HCT116 (cell line): ENCODE measurements around the gene CPT1A. TPM values are rescaled to one million over a fixed set of nuclear protein-coding genes. Genes with fewer than 3 reads are reported as not detected.

Experiments
- ATAC-seq: fragments of 200-7000 bp; cut with Tn5 transposase; 2 replicates; pipeline ENCODE4 v1.9.1; 2020; ENCODE audit warnings: mild to moderate bottlenecking, moderate library complexity
- BruUV-seq: library from RNA; stranded (reverse); fragments of 400-500 nt; replicated peaks from 2 replicates; lab custom pipeline; 2021; lab: Mats Ljungman, UMichigan
- CTCF ChIA-PET: fragments of 300-600 bp; sonication (Branson Sonifier 250); formaldehyde crosslinking; loops from one replicate; lab custom pipeline; 2021; ENCODE audit warnings: antibody characterized with exemption; lab: Charles Lee
- POLR2A ChIA-PET: fragments of 300-600, 350-600 bp; sonication (Branson Sonifier 250); formaldehyde crosslinking; loops from one replicate; lab custom pipeline; 2021; ENCODE audit warnings: antibody characterized with exemption; lab: Charles Lee
- RAD21 ChIA-PET, 2 experiments: fragments of 300-600 bp; sonication (Branson Sonifier 250); formaldehyde crosslinking; loops; one replicate each; lab custom pipeline; 2023; ENCODE audit warnings: low total read pairs in 2 of 2; ENCODE audit not compliant: uncharacterized antibody in 2 of 2, unreplicated experiment in 2 of 2, low non-redundant PET in 1 of 2; lab: Charles Lee
- DNase-seq: peaks from one replicate; pipeline ENCODE4 v3.0.0-alpha.2; 2010; ENCODE audit warnings: low read depth, low spot score
- H2AFZ ChIP-seq: fragments of 200-600 bp; shearing (Covaris generic), sonication (generic); 2 replicates; pipeline ENCODE4 v1.6.1; 2017; ENCODE audit warnings: low read depth, mixed run types, mixed read lengths, antibody characterized with exemption, low read length; ENCODE audit not compliant: poor library complexity, severe bottlenecking
- H3K27ac ChIP-seq: 2 replicates; pipeline ENCODE4 v1.5.1; 2012; ENCODE audit warnings: low read depth, low read length
- H3K27me3 ChIP-seq: fragments of 200-600 bp; sonication (generic); 2 replicates; pipeline ENCODE4 v1.6.1; 2016; ENCODE audit warnings: mixed run types, low read length, mixed read lengths; ENCODE audit not compliant: insufficient read depth
- H3K36me3 ChIP-seq, 2 experiments: fragments of 200-500 bp in 1 of 2; fragments of 200-600 bp in 1 of 2; sonication (Bioruptor generic) in 1 of 2; sonication (generic) in 1 of 2; 2 replicates each; pipeline versions ENCODE4 v1.5.1 to v1.6.1; 2014 to 2016; ENCODE audit warnings: low read length in 2 of 2, inconsistent platforms in 1 of 2, mixed read lengths in 1 of 2, mixed run types in 1 of 2; ENCODE audit not compliant: insufficient read depth in 2 of 2, control insufficient read depth in 1 of 2
- H3K4me1 ChIP-seq, 2 experiments: fragments of 200-600 bp in 1 of 2; sonication (generic) in 1 of 2; 2 replicates each; pipeline versions ENCODE4 v1.5.1 to v1.6.1; 2012 to 2017; ENCODE audit warnings: low read length in 2 of 2, inconsistent platforms in 1 of 2, mild to moderate bottlenecking in 1 of 2, mixed read lengths in 1 of 2, mixed run types in 1 of 2, moderate library complexity in 1 of 2; ENCODE audit not compliant: insufficient read depth in 2 of 2, control insufficient read depth in 1 of 2
- H3K4me2 ChIP-seq: fragments of 200-600 bp; sonication (generic); 2 replicates; pipeline ENCODE4 v1.6.1; 2017; ENCODE audit warnings: mixed run types, low read length, mixed read lengths
- H3K4me3 ChIP-seq, 2 experiments: fragments of 200-600 bp in 1 of 2; sonication (generic) in 1 of 2; replicated peaks in 1 of 2; 2 replicates each; pipeline ENCODE4 v1.5.1; 2011 to 2016; ENCODE audit warnings: low read length in 2 of 2, control low read depth in 1 of 2, low read depth in 1 of 2, mild to moderate bottlenecking in 1 of 2, mixed read lengths in 1 of 2, mixed run types in 1 of 2
- H3K79me2 ChIP-seq: fragments of 200-600 bp; sonication (generic); 2 replicates; pipeline ENCODE4 v1.6.1; 2017; ENCODE audit warnings: mild to moderate bottlenecking, mixed run types, low read length, moderate library complexity, mixed read lengths; ENCODE audit not compliant: insufficient read depth
- H3K9ac ChIP-seq: fragments of 200-600 bp; sonication (generic); 2 replicates; pipeline ENCODE4 v1.6.1; 2016; ENCODE audit warnings: low read length, mixed read lengths
- H3K9me2 ChIP-seq: fragments of 200-600 bp; sonication (generic), shearing (Covaris generic); 2 replicates; pipeline ENCODE4 v1.6.1; 2017; ENCODE audit warnings: mixed run types, mild to moderate bottlenecking, moderate library complexity; ENCODE audit not compliant: insufficient read depth
- H3K9me3 ChIP-seq, 2 experiments: fragments of 200-500 bp in 1 of 2; fragments of 200-600 bp in 1 of 2; sonication (Bioruptor generic) in 1 of 2; sonication (generic) in 1 of 2; 2 replicates each; pipeline ENCODE4 v1.6.1; 2014 to 2017; ENCODE audit warnings: low read length in 2 of 2, mixed read lengths in 2 of 2, inconsistent platforms in 1 of 2, low read depth in 1 of 2, mild to moderate bottlenecking in 1 of 2, mixed run types in 1 of 2, moderate library complexity in 1 of 2; ENCODE audit not compliant: control insufficient read depth in 1 of 2, insufficient read depth in 1 of 2
- H4K20me1 ChIP-seq: fragments of 200-600 bp; sonication (generic), shearing (Covaris generic); 2 replicates; pipeline ENCODE4 v1.6.1; 2017; ENCODE audit warnings: mixed run types, mild to moderate bottlenecking, moderate library complexity; ENCODE audit not compliant: insufficient read depth
- ATF3 ChIP-seq: IDR thresholded peaks from 2 replicates; pipeline ENCODE4 v1.6.1; 2012
- CBX3 ChIP-seq: IDR thresholded peaks from 2 replicates; pipeline ENCODE4 v1.6.1; 2012; ENCODE audit warnings: low read depth
- CEBPB ChIP-seq: IDR thresholded peaks from 2 replicates; pipeline ENCODE4 v1.6.1; 2012; ENCODE audit warnings: low read depth
- CTCF ChIP-seq, 3 experiments: fragments of 200-600 bp in 1 of 3; sonication (generic) in 1 of 3; IDR thresholded peaks in 2 of 3; conservative IDR thresholded peaks in 1 of 3; 2 replicates each; pipeline ENCODE4 v1.5.1; 2012 to 2017; ENCODE audit warnings: low read depth in 2 of 3, low read length in 2 of 3, antibody characterized with exemption in 1 of 3, borderline replicate concordance in 1 of 3, control low read depth in 1 of 3, mild to moderate bottlenecking in 1 of 3, mixed read lengths in 1 of 3, mixed run types in 1 of 3, moderate library complexity in 1 of 3; ENCODE audit not compliant: insufficient read depth in 1 of 3
- EGR1 ChIP-seq: IDR thresholded peaks from 2 replicates; pipeline ENCODE4 v1.6.1; 2012; ENCODE audit warnings: low read depth
- ELF1 ChIP-seq: IDR thresholded peaks from 2 replicates; pipeline ENCODE4 v1.6.1; 2012; ENCODE audit warnings: low read depth, borderline replicate concordance
- EZH2 ChIP-seq: fragments of 200-600 bp; sonication (generic); IDR thresholded peaks from 2 replicates; pipeline ENCODE4 v1.6.1; 2017; ENCODE audit warnings: antibody characterized with exemption, mixed run types
- EZH2phosphoT487 ChIP-seq: fragments of 200-600 bp; IDR thresholded peaks from 2 replicates; pipeline ENCODE4 v1.6.1; 2018; ENCODE audit warnings: antibody characterized with exemption, borderline replicate concordance
- JUND ChIP-seq: IDR thresholded peaks from 2 replicates; pipeline ENCODE4 v1.6.1; 2012
- POLR2A ChIP-seq: IDR thresholded peaks from 2 replicates; pipeline ENCODE4 v1.7.0; 2011; ENCODE audit warnings: borderline replicate concordance; ENCODE audit not compliant: insufficient read depth, insufficient read length; ENCODE audit errors: extremely low read depth
- RAD21 ChIP-seq: IDR thresholded peaks from 2 replicates; pipeline ENCODE4 v1.6.1; 2012; ENCODE audit warnings: low read depth, mild to moderate bottlenecking
- SRF ChIP-seq: IDR thresholded peaks from 2 replicates; pipeline ENCODE4 v1.6.1; 2012; ENCODE audit warnings: low read depth
- ZBTB33 ChIP-seq: IDR thresholded peaks from 2 replicates; pipeline ENCODE4 v1.6.1; 2011; ENCODE audit warnings: mild to moderate bottlenecking, low read length, moderate library complexity; ENCODE audit not compliant: insufficient replicate concordance; ENCODE audit errors: extremely low read depth
- ZFX ChIP-seq: fragments of 450-650 bp; IDR thresholded peaks from 2 replicates; pipeline ENCODE4 v1.6.1; 2017
- ZNF274 ChIP-seq: fragments of 200-500 bp; sonication (Bioruptor generic); IDR thresholded peaks from 2 replicates; pipeline ENCODE4 v1.6.1; 2014; ENCODE audit warnings: mild to moderate bottlenecking, low read depth, low read length, inconsistent platforms
- intact Hi-C: fragments of 100-400 bp; cut with micrococcal nuclease; formaldehyde crosslinking; loops from 2 replicates; pipeline ENCODE4 v1.10.0; 2022
- total RNA-seq: library from RNA; stranded (reverse); gene quantifications from one replicate; pipeline ENCODE4 v1.2.1, GENCODE V29; 2021; ENCODE audit not compliant: unreplicated experiment

CPT1A gene
- total RNA-seq, 1 experiment from 2014 or later: 54.4 TPM

GRCh38 chr11:68806931-68807844 is 34.5 kb downstream of the CPT1A start:
- POLR2A ChIA-PET: no interaction called here
- peaks cover 0 to 6% of the 10 kb centered on the region in 2 experiments; a peak in 2 of 4 replicates for H3K36me3 ChIP-seq

GRCh38 chr11:68804786-68805185 is 36.9 kb downstream of the CPT1A start:
- Histone ChIP-seq H2AFZ (no peak overlapping the region), H3K27me3 (no peaks in the 10 kb centered on the region), H3K36me3 (peaks cover 5 to 9% of the 10 kb centered on the region in 2 experiments; a peak in 3 of 4 replicates), H3K4me2 (no peak overlapping the region), H3K9me3 (no peaks in the 10 kb centered on the region), H3K4me1 (peaks cover 0 to 6% of the 10 kb centered on the region in 2 experiments; a peak in 1 of 4 replicates), H3K4me3 (no peak overlapping the region), H3K9ac (no peak overlapping the region), H3K27ac (no peak overlapping the region), H3K9me2 (no peaks in the 10 kb centered on the region), H4K20me1 (no peaks in the 10 kb centered on the region), H3K79me2 (no peaks in the 10 kb centered on the region)
- ATAC-seq (no peak), DNase-seq (no peak)
- intact Hi-C loops: no loop called here
- ChIA-PET RAD21 (no interaction called here), POLR2A (no interaction called here), CTCF (no interaction called here)
- no TSS peak for BruUV-seq
- no peak for TF ChIP-seq CBX3
- no peak for TF ChIP-seq EGR1
- no peak for TF ChIP-seq ELF1
- no peak for TF ChIP-seq CEBPB
- no peak for TF ChIP-seq ZFX
- no peak for TF ChIP-seq EZH2phosphoT487
- TF ChIP-seq POLR2A: no peak
- TF ChIP-seq EZH2: no peak
- no peak for TF ChIP-seq ZNF274
- TF ChIP-seq ZBTB33: no peak
- no peak for TF ChIP-seq CTCF (IDR thresholded peaks at IDR 0.05 in 2 of 3, conservative IDR thresholded peaks at IDR 0.05 in 1 of 3; ENCODE audit: borderline replicate concordance in 1 of 3, insufficient read depth in 1 of 3, low read depth in 2 of 3, low read length in 2 of 3)
- no peak for TF ChIP-seq SRF
- no peak for TF ChIP-seq JUND

More at GRCh38 chr11:68806931-68807844, 34.5 kb downstream of the CPT1A start:
- H3K9me2 ChIP-seq: no peaks in the 10 kb centered on the region
- no peak for ATAC-seq
- no peaks in the 10 kb centered on the region for H3K27me3 ChIP-seq
- TF ChIP-seq ATF3 (no peak), EZH2phosphoT487 (no peak), ZNF274 (no peak), RAD21 (no peak), CEBPB (no peak), ZFX (no peak)
- no peak overlapping the region for H2AFZ ChIP-seq
- H3K4me2 ChIP-seq: no peak overlapping the region
- ChIA-PET RAD21 (no interaction called here), CTCF (no interaction called here)
- H3K9me3 ChIP-seq: no peaks in the 10 kb centered on the region
- no peak overlapping the region for H3K9ac ChIP-seq
- no peak overlapping the region for H3K27ac ChIP-seq
- H3K4me3 ChIP-seq: no peak overlapping the region
- DNase-seq: no peak
- H3K79me2 ChIP-seq: no peaks in the 10 kb centered on the region
- BruUV-seq: no TSS peak
- no peaks in the 10 kb centered on the region for H4K20me1 ChIP-seq
- peaks cover 0 to 6% of the 10 kb centered on the region in 2 experiments; a peak in 1 of 4 replicates for H3K4me1 ChIP-seq
- intact Hi-C loops: no loop called here
